GM13976 (cell line): ENCODE measurements around the gene AZU1.
"Not testable (repeated sequence)": the region's sequence is repeated elsewhere in the genome, so short reads cannot be mapped to it uniquely, and the experiment has no call there.

ENCODE experiments used
- DNase-seq: peaks from one replicate; pipeline ENCODE4 v3.0.0; 2012; ENCODE audit warnings: low spot score
- in situ Hi-C: fragments of 300-500 bp; cut with MboI; formaldehyde crosslinking; loops from one replicate; pipeline ENCODE4 v1.12.0; 2022; ENCODE audit warnings: low sequenced_read_pairs, mixed read lengths, inconsistent platforms; ENCODE audit not compliant: unreplicated experiment
- TF ChIP-seq, protein P1 (sequence below): IDR thresholded peaks from 2 replicates; pipeline ENCODE4 v1.5.1; 2012; ENCODE audit warnings: borderline replicate concordance, mild to moderate bottlenecking; ENCODE audit not compliant: insufficient read depth; ENCODE audit errors: extremely low read depth, missing control alignments, control extremely low read depth

AZU1 gene

DNA sequence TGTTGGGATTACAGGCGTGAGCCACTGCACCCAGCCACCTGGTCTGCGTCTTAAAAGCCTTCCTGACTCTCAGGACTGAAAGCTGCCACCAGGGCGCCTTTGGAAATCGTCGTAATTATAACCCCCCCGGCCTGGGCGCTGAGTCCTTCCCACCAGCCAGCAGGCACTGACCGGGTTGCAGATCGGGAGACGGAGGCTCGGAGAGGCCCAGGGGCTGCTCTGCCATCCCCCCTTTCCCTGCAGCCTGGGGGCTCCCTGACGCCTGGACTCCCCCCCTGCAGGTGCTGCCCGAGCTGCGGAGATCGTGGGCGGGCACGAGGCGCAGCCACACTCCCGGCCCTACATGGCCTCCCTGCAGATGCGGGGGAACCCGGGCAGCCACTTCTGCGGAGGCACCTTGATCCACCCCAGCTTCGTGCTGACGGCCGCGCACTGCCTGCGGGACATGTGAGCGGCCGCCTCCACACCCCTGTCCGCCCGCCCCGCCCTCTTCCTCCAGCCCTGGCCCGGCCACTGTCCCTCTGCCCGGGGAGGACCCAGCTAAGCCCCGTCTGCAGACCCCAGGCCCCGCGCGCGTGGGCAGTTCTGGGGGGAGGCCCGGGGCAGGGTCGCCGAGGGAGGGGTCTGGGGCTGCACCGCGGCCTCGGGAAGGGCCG, 15.7 kb downstream of the AZU1 start:
- DNase-seq, result no peak

DNA sequence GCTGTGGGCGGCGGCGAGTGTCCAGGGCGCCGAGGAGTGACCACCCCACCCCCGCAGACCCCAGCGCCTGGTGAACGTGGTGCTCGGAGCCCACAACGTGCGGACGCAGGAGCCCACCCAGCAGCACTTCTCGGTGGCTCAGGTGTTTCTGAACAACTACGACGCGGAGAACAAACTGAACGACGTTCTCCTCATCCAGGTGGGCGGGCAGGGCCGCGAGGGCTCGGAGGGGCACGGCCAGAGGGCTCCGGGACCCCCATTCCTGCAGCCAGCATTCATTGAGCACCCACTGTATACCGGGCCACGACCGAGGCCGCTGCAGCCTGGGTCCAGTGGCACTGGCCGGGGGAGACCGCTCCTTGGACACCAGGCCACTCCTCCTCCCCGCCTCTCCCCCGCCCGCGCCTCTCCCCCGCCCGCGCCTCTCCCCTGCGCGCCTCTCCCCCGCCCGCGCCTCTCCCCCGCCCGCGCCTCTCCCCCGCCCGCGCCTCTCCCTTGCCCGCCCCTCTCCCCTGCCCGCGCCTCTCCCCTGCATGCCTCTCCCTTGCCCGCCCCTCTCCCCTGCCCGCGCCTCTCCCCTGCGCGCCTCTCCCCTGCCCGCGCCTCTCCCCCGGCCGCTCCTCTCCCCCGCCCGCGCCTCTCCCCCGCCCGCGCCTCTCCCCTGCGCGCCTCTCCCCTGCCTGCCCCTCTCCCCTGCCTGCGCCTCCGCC, 16.4 kb downstream of the AZU1 start:
- in situ Hi-C loops, result no loop called here
- no peak for DNase-seq
- TF ChIP-seq, protein P1, sequence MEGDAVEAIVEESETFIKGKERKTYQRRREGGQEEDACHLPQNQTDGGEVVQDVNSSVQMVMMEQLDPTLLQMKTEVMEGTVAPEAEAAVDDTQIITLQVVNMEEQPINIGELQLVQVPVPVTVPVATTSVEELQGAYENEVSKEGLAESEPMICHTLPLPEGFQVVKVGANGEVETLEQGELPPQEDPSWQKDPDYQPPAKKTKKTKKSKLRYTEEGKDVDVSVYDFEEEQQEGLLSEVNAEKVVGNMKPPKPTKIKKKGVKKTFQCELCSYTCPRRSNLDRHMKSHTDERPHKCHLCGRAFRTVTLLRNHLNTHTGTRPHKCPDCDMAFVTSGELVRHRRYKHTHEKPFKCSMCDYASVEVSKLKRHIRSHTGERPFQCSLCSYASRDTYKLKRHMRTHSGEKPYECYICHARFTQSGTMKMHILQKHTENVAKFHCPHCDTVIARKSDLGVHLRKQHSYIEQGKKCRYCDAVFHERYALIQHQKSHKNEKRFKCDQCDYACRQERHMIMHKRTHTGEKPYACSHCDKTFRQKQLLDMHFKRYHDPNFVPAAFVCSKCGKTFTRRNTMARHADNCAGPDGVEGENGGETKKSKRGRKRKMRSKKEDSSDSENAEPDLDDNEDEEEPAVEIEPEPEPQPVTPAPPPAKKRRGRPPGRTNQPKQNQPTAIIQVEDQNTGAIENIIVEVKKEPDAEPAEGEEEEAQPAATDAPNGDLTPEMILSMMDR, result no peak

More for the DNA sequence above, 15.7 kb downstream of the AZU1 start:
- TF ChIP-seq, protein P1, result no peak
- in situ Hi-C loops, result no loop called here

DNA sequence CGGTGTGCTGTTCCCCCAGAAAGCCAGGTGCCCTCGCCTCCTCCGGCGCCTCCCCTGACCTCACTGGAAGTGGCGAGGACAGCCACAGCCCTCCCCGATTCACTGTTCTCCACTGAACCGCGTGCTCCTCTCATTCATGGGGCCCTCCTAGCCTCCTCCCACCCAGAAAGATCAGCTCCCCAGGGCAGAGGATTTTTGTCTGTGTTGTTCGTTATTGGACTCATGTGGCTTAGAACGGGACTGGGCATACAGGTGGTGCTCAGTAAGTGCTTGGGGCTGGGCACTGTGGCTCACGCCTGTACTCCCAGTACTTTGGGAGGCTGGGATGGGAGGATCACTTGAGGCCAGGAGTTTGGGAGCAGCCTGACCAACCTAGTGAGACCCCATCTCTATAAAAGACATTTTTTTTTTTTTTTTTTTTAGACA, 16.9 kb downstream of the AZU1 start:
- TF ChIP-seq, protein P1, result no peak
- DNase-seq, result no peak
- in situ Hi-C loops, result no loop called here

DNA sequence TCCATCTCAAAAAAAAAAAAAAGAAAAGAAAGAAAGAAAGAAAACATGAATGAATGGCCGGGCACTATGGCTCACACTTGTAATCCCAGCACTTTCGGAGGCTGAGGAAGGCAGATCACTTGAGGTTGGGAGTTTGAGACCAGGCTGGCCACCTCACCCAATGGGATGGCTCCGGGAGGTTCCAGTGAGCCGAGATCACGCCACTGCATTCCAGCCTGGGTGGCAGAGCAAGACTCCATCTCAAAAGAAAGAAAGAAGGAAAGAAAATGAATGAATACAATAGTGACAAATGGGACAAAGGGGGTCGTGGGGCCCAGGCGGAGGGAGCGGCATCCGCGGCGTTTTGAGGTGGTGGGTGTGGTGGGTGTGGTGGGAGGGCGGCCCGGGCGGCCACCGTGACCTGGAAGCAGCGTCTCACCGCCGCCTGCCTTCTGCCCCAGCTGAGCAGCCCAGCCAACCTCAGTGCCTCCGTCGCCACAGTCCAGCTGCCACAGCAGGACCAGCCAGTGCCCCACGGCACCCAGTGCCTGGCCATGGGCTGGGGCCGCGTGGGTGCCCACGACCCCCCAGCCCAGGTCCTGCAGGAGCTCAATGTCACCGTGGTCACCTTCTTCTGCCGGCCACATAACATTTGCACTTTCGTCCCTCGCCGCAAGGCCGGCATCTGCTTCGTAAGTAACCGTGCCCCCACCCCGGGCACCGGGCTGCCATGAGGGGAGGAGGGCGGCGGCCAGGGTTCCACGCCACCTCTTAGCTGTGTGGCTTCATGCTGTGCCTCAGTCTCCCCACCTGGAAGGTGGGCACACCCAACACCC, 18.3 kb downstream of the AZU1 start:
- TF ChIP-seq, protein P1, result no peak
- no peak for DNase-seq
- in situ Hi-C loops, result no loop called here

DNA sequence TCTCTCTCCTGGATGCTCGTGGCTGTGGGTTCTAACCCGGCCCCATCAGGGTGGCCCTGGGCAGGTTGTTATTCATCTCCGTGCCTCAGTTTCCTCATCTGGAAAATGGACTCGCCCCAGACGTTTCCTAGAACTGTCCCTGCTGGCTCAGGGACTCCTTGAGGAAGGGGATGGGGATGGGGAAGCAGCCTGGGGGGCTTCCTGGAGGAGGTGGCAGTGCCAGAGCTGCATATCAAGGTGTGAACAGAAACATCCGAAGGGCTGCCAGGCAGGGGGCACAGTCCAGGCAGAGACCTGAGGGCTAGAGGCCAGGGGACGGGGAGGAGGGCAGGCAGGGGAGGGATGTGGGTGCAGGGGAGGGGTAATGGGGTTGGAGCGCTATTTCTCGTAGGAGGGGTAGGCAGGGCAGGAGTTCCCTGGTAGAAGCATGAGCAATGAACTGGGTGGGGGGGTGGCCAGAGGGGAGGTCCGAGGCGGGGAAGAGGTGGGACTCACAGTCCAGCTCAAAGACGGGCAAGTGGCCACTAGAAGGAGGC, 20.8 kb downstream of the AZU1 start:
- in situ Hi-C loops, result no loop called here
- no peak for DNase-seq
- TF ChIP-seq, protein P1, result no peak

DNA sequence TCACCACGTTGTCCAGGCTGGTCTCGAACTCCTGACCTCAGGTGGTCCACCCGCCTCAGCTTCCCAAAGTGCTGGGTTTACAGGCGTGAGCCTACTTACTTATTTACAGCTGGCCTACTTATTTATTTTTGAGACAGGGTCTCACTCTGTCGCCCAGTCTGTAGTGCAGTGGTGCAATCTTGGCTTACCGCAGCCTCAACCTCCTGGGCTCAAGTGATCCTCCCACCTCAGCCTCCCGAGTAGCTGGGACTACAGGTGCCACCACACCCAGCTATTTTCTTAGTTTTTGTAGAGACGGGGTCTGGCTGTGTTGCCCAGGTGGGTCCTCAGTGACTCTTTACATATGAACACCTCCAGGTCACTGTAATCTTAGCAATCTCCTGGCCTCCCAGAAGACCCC, 21.6 kb downstream of the AZU1 start:
- DNase-seq, in situ Hi-C loops: not testable (repeated sequence)
